GM12878 (cell line): ENCODE results near the gene TUBB4B. TPM values are rescaled to one million over a fixed set of nuclear protein-coding genes. Genes with fewer than 3 reads are reported as not detected.

Source experiments
- BRCA1 ChIP-seq: IDR thresholded peaks from 2 replicates; pipeline ENCODE4 v1.6.1; 2011; ENCODE audit warnings: low read depth, low read length, improper control_type of control experiment
- EP300 ChIP-seq, 2 experiments: fragments of 150-350 bp in 1 of 2; IDR thresholded peaks; 2 replicates each; pipeline ENCODE4 v1.6.1; 2011 to 2012; ENCODE audit warnings: low read depth in 2 of 2, low read length in 2 of 2, borderline replicate concordance in 1 of 2, improper control_type of control experiment in 1 of 2, inconsistent platforms in 1 of 2; ENCODE audit not compliant: control insufficient read depth in 1 of 2
- MTA3 ChIP-seq: IDR thresholded peaks from 2 replicates; pipeline ENCODE4 v1.6.1; 2012; ENCODE audit warnings: low read length, inconsistent platforms, borderline replicate concordance
- MXI1 ChIP-seq: fragments of 150-350 bp; IDR thresholded peaks from 2 replicates; pipeline ENCODE4 v1.6.1; 2011; ENCODE audit warnings: low read depth, mild to moderate bottlenecking, inconsistent platforms, low read length, improper control_type of control experiment
- MYB ChIP-seq: fragments of 150-350 bp; IDR thresholded peaks from 2 replicates; pipeline ENCODE4 v1.6.1; 2014; ENCODE audit warnings: mild to moderate bottlenecking, low read depth, low read length, borderline replicate concordance
- NFYB ChIP-seq: IDR thresholded peaks from 2 replicates; pipeline ENCODE4 v1.6.1; 2011; ENCODE audit warnings: low read depth, mild to moderate bottlenecking, low read length, improper control_type of control experiment, moderate library complexity; ENCODE audit not compliant: insufficient read depth
- NR2C2 ChIP-seq: IDR thresholded peaks from 2 replicates; pipeline ENCODE4 v1.6.1; 2011; ENCODE audit warnings: borderline replicate concordance, low read depth; ENCODE audit not compliant: control insufficient read depth, insufficient read length
- PAX8 ChIP-seq: fragments of 450-650 bp; IDR thresholded peaks from 2 replicates; pipeline ENCODE4 v1.6.1; 2017; ENCODE audit warnings: mild to moderate bottlenecking, moderate library complexity
- RAD51 ChIP-seq: fragments of 450-650 bp; IDR thresholded peaks from 2 replicates; pipeline ENCODE4 v1.6.1; 2016; ENCODE audit warnings: moderate library complexity, mild to moderate bottlenecking, inconsistent platforms
- RB1 ChIP-seq: fragments of 450-650 bp; formaldehyde crosslinking; IDR thresholded peaks from 2 replicates; pipeline ENCODE4 v1.6.1; 2017; ENCODE audit warnings: mild to moderate bottlenecking, borderline replicate concordance
- RELA ChIP-seq: fragments of 450-650 bp; IDR thresholded peaks from 2 replicates; pipeline ENCODE4 v1.8.0; 2014; ENCODE audit warnings: borderline replicate concordance; ENCODE audit not compliant: partially characterized antibody
- SP1 ChIP-seq: IDR thresholded peaks from one replicate; pipeline ENCODE4 v1.6.1; 2011; ENCODE audit warnings: low read depth, low read length
- TCF3 ChIP-seq: IDR thresholded peaks from 2 replicates; pipeline ENCODE4 v1.6.1; 2012; ENCODE audit warnings: low read depth, mild to moderate bottlenecking, low read length, borderline replicate concordance; ENCODE audit not compliant: insufficient read depth
- ZNF207 ChIP-seq: fragments of 450-650 bp; IDR thresholded peaks from 2 replicates; pipeline ENCODE4 v1.6.1; 2014; ENCODE audit warnings: antibody characterized with exemption, mild to moderate bottlenecking, borderline replicate concordance
- polyA plus RNA-seq, 11 experiments: library from polyadenylated mRNA; depleted of rRNA in 4 of 11; unstranded in 6 of 11; stranded (reverse) in 5 of 11; fragments of >200 nt; fragmentation: Nextera tagmentation in 4 of 11; fragmentation: Illumina TruSeq in 1 of 11; extraction: Ambion mirVana in 4 of 11; extraction: Trizol in 1 of 11; gene quantifications; 1 replicate in 1 of 11; 2 replicates in 10 of 11; pipeline versions ENCODE4 v1.2.1 to v1.2.3, GENCODE V29; 2011 to 2016; ENCODE audit warnings: inconsistent platforms in 2 of 11, missing spikeins in 2 of 11, low read depth in 1 of 11
- total RNA-seq, 4 experiments: library from RNA; depleted of rRNA in 3 of 4; stranded (reverse); fragments of >200 nt in 3 of 4; fragmentation: Illumina TruSeq in 1 of 4; extraction: Trizol in 1 of 4; gene quantifications; 2 replicates each; pipeline versions ENCODE4 v1.2.1 to v1.2.3, GENCODE V29; 2013 to 2021
- TF ChIP-seq, protein P1 (sequence below): IDR thresholded peaks from 2 replicates; pipeline ENCODE4 v1.6.1; 2012; ENCODE audit warnings: improper control_type of control experiment, low read depth, low read length; ENCODE audit not compliant: insufficient replicate concordance
- TF ChIP-seq, protein P2 (sequence below): fragments of 450-650 bp; IDR thresholded peaks from 2 replicates; pipeline ENCODE4 v1.6.1; 2017; ENCODE audit warnings: mild to moderate bottlenecking, moderate library complexity
- TF ChIP-seq, protein P3 (sequence below): IDR thresholded peaks from 2 replicates; pipeline ENCODE4 v1.6.1; 2011; ENCODE audit warnings: borderline replicate concordance, low read depth, mild to moderate bottlenecking, moderate library complexity, mixed read lengths, low read length; ENCODE audit not compliant: insufficient read depth; ENCODE audit errors: extremely low read length

Gene TUBB4B
- total and polyA plus RNA-seq, 10 of the 15 experiments (the other 5 are each of a cell fraction or from before 2014, with no cell fraction given) = 23.0 to 532 (median 254) TPM

DNA sequence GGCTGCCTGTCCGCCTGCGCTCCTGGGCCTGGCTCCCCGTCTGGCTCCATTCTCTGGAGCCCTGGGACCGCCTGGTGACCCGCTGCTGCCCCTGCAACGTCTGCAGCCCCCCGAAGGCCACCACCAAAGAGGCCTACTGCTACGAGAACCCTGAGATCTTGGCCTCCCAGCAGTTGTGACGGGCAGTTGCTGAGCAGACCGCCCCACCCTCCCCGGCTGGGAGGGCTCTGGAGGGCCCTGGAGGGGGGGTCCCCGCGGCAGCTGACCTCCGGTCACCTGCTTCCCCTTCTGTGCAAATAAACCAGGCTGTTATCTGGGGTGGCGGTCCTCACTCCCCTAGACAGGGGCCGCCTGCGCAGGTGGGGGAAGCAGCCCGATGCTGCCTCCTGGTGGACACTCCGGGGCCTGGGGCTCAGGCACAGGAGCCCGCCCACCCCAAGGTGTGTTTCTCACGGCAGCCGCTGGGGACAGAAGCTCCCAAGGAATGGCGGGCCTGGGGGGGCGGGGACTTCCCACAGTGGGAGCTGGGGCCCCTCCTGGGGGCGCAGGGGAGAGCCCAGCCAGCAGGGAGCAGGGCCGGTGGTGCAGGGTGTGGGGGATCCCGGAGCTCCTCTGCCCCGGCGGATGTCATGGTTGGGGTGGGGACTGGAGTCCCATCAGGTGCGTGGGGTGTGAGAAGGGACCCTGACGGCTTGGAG lies 4.7 kb upstream of the TUBB4B start (continued):
- TF ChIP-seq, protein P1, sequence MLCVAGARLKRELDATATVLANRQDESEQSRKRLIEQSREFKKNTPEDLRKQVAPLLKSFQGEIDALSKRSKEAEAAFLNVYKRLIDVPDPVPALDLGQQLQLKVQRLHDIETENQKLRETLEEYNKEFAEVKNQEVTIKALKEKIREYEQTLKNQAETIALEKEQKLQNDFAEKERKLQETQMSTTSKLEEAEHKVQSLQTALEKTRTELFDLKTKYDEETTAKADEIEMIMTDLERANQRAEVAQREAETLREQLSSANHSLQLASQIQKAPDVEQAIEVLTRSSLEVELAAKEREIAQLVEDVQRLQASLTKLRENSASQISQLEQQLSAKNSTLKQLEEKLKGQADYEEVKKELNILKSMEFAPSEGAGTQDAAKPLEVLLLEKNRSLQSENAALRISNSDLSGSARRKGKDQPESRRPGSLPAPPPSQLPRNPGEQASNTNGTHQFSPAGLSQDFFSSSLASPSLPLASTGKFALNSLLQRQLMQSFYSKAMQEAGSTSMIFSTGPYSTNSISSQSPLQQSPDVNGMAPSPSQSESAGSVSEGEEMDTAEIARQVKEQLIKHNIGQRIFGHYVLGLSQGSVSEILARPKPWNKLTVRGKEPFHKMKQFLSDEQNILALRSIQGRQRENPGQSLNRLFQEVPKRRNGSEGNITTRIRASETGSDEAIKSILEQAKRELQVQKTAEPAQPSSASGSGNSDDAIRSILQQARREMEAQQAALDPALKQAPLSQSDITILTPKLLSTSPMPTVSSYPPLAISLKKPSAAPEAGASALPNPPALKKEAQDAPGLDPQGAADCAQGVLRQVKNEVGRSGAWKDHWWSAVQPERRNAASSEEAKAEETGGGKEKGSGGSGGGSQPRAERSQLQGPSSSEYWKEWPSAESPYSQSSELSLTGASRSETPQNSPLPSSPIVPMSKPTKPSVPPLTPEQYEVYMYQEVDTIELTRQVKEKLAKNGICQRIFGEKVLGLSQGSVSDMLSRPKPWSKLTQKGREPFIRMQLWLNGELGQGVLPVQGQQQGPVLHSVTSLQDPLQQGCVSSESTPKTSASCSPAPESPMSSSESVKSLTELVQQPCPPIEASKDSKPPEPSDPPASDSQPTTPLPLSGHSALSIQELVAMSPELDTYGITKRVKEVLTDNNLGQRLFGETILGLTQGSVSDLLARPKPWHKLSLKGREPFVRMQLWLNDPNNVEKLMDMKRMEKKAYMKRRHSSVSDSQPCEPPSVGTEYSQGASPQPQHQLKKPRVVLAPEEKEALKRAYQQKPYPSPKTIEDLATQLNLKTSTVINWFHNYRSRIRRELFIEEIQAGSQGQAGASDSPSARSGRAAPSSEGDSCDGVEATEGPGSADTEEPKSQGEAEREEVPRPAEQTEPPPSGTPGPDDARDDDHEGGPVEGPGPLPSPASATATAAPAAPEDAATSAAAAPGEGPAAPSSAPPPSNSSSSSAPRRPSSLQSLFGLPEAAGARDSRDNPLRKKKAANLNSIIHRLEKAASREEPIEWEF = no peak
- peak; percentile 62; the same call in 1 of the 2 replicates for TF ChIP-seq MXI1
- no peak for TF ChIP-seq NR2C2
- peak; percentile 64 for TF ChIP-seq RAD51
- TF ChIP-seq, protein P2, sequence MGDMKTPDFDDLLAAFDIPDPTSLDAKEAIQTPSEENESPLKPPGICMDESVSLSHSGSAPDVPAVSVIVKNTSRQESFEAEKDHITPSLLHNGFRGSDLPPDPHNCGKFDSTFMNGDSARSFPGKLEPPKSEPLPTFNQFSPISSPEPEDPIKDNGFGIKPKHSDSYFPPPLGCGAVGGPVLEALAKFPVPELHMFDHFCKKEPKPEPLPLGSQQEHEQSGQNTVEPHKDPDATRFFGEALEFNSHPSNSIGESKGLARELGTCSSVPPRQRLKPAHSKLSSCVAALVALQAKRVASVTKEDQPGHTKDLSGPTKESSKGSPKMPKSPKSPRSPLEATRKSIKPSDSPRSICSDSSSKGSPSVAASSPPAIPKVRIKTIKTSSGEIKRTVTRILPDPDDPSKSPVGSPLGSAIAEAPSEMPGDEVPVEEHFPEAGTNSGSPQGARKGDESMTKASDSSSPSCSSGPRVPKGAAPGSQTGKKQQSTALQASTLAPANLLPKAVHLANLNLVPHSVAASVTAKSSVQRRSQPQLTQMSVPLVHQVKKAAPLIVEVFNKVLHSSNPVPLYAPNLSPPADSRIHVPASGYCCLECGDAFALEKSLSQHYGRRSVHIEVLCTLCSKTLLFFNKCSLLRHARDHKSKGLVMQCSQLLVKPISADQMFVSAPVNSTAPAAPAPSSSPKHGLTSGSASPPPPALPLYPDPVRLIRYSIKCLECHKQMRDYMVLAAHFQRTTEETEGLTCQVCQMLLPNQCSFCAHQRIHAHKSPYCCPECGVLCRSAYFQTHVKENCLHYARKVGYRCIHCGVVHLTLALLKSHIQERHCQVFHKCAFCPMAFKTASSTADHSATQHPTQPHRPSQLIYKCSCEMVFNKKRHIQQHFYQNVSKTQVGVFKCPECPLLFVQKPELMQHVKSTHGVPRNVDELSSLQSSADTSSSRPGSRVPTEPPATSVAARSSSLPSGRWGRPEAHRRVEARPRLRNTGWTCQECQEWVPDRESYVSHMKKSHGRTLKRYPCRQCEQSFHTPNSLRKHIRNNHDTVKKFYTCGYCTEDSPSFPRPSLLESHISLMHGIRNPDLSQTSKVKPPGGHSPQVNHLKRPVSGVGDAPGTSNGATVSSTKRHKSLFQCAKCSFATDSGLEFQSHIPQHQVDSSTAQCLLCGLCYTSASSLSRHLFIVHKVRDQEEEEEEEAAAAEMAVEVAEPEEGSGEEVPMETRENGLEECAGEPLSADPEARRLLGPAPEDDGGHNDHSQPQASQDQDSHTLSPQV = peak; percentile 95
- no peak for TF ChIP-seq BRCA1
- no peak for TF ChIP-seq MYB
- TF ChIP-seq EP300 (IDR thresholded peaks at IDR 0.05; ENCODE audit: borderline replicate concordance in 1 of 2, control insufficient read depth in 1 of 2, low read depth in 2 of 2, low read length in 2 of 2) = no peak
- TF ChIP-seq, protein P3, sequence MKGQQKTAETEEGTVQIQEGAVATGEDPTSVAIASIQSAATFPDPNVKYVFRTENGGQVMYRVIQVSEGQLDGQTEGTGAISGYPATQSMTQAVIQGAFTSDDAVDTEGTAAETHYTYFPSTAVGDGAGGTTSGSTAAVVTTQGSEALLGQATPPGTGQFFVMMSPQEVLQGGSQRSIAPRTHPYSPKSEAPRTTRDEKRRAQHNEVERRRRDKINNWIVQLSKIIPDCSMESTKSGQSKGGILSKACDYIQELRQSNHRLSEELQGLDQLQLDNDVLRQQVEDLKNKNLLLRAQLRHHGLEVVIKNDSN = no peak
- peak; percentile 93 for TF ChIP-seq RELA
- peak; percentile 86; the same call in 1 of the 2 replicates for TF ChIP-seq RB1
- TF ChIP-seq NFYB = no peak
- peak; percentile 23 for TF ChIP-seq SP1
- TF ChIP-seq PAX8 = no peak
- TF ChIP-seq TCF3 = peak; percentile 80; the same call in 1 of the 2 replicates
- TF ChIP-seq ZNF207 = peak; percentile 55; the same call in 1 of the 2 replicates
- TF ChIP-seq MTA3 = no peak
